ENCODE data around the gene SAMD9.

DNA sequence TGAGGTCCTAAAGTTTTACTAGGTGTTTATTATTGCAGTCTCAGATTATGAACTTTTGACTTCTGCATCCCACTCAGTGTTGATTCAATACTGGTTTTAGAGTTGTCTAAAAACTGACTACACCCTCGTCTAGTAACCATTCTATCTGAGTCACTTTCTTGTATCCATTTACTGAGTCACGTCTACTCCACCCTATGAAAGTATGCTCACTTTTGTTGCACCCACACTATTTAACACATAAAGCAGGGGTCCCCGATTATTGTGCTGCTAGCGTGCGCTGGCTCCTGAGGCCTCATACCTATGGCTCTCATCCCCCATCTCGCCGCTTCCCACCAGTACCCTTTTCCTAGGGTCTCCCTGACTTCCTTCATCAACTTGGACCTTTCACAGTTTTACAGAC, 2.0 kb downstream of the SAMD9 start:
- TF ChIP-seq POLR2A (IDR thresholded peaks at IDR 0.05; ENCODE audit: low read length) (no peak), GATA1 (IDR thresholded peaks at IDR 0.05; ENCODE audit: low read depth, low read length) (no peak)
